H1 (cell line): ENCODE measurements around the gene DOCK11. TPM values are rescaled to one million over a fixed set of nuclear protein-coding genes. Genes with fewer than 3 reads are reported as not detected.
"Not testable (repeated sequence)": the region's sequence is repeated elsewhere in the genome, so short reads cannot be mapped to it uniquely, and the experiment has no call there.

ENCODE experiments used
- CTCF ChIA-PET: fragments of 300-600 bp; sonication (Branson Sonifier 250); formaldehyde crosslinking; loops from one replicate; lab custom pipeline; 2021; ENCODE audit not compliant: partially characterized antibody; lab: Charles Lee
- POLR2A ChIA-PET: fragments of 300-600 bp; sonication (Branson Sonifier 250); formaldehyde crosslinking; loops from one replicate; lab custom pipeline; 2021; ENCODE audit warnings: inconsistent platforms; ENCODE audit not compliant: partially characterized antibody; lab: Charles Lee
- DNase-seq, 2 experiments: peaks; one replicate each; pipeline versions ENCODE4 v3.0.0 to v3.0.0-alpha.2; 2010 to 2022; ENCODE audit warnings: low spot score in 2 of 2, low read depth in 1 of 2, mixed read lengths in 1 of 2
- FAIRE-seq: peaks from 2 replicates; lab custom pipeline; 2011; peaks lifted over from hg19 to GRCh38; lab: Jason Lieb, UNC
- H2AFZ ChIP-seq: 2 replicates; pipeline ENCODE4 v1.8.1; 2012; ENCODE audit warnings: low read length, inconsistent platforms
- H2AK5ac ChIP-seq: 2 replicates; pipeline ENCODE4 v1.6.1; 2013; ENCODE audit warnings: low read depth, low read length
- H2BK120ac ChIP-seq: replicated peaks from 2 replicates; pipeline ENCODE3; 2013; ENCODE audit warnings: low read depth, low read length, inconsistent platforms
- H2BK12ac ChIP-seq: 2 replicates; pipeline ENCODE4 v1.6.1; 2013; ENCODE audit warnings: low read depth, low read length
- H2BK15ac ChIP-seq: 2 replicates; pipeline ENCODE4 v1.6.1; 2013; ENCODE audit warnings: low read length
- H2BK20ac ChIP-seq: 2 replicates; pipeline ENCODE4 v1.6.1; 2013; ENCODE audit warnings: low read length
- H2BK5ac ChIP-seq: 2 replicates; pipeline ENCODE4 v1.6.1; 2013; ENCODE audit warnings: low read depth, low read length
- H3K14ac ChIP-seq: 2 replicates; pipeline ENCODE4 v1.6.1; 2013; ENCODE audit warnings: inconsistent platforms; ENCODE audit not compliant: insufficient read length
- H3K18ac ChIP-seq: 2 replicates; pipeline ENCODE4 v1.6.1; 2013; ENCODE audit warnings: low read length; ENCODE audit errors: extremely low read depth
- H3K23ac ChIP-seq: 2 replicates; pipeline ENCODE4 v1.6.1; 2013; ENCODE audit warnings: inconsistent platforms; ENCODE audit not compliant: insufficient read length
- H3K23me2 ChIP-seq: 2 replicates; pipeline ENCODE4 v1.6.1; 2013; ENCODE audit warnings: low read depth, low read length
- H3K27ac ChIP-seq: 2 replicates; pipeline ENCODE4 v1.6.1; 2011; ENCODE audit warnings: low read depth, low read length, inconsistent platforms
- H3K27me3 ChIP-seq, 4 experiments: replicated peaks in 1 of 4; 1 replicate in 1 of 4; 2 replicates in 3 of 4; pipeline versions ENCODE4 v1.6.1 to v1.8.1; 2011 to 2013; ENCODE audit warnings: low read length in 3 of 4, mild to moderate bottlenecking in 3 of 4, inconsistent platforms in 2 of 4, mixed read lengths in 2 of 4, moderate library complexity in 1 of 4; ENCODE audit not compliant: control insufficient read depth in 3 of 4, insufficient read depth in 3 of 4; ENCODE audit errors: extremely low read depth in 1 of 4
- H3K36me3 ChIP-seq, 4 experiments: 2 replicates each; pipeline versions ENCODE4 v1.6.1 to v1.8.1; 2011 to 2013; ENCODE audit warnings: mild to moderate bottlenecking in 4 of 4, low read length in 3 of 4, moderate library complexity in 2 of 4, control low read depth in 1 of 4, inconsistent platforms in 1 of 4; ENCODE audit not compliant: insufficient read depth in 4 of 4, control insufficient read depth in 2 of 4
- H3K4ac ChIP-seq: replicated peaks from 2 replicates; pipeline ENCODE3; 2013; ENCODE audit warnings: low read length, low read depth, mixed read lengths, inconsistent platforms; ENCODE audit not compliant: insufficient read length
- H3K4me1 ChIP-seq, 4 experiments: replicated peaks in 1 of 4; 1 replicate in 1 of 4; 2 replicates in 3 of 4; pipeline versions ENCODE4 v1.6.1 to v1.8.1; 2011 to 2013; ENCODE audit warnings: low read length in 3 of 4, inconsistent platforms in 2 of 4, mixed read lengths in 1 of 4; ENCODE audit not compliant: insufficient read depth in 4 of 4, control insufficient read depth in 3 of 4
- H3K4me2 ChIP-seq, 2 experiments: 2 replicates each; pipeline versions ENCODE4 v1.6.1 to v1.8.1; 2011 to 2013; ENCODE audit warnings: low read depth in 2 of 2, low read length in 2 of 2, control low read depth in 1 of 2, inconsistent platforms in 1 of 2, mild to moderate bottlenecking in 1 of 2; ENCODE audit not compliant: insufficient read depth in 1 of 2
- H3K4me3 ChIP-seq, 4 experiments: fragments of 200-600, 300-600 bp in 1 of 4; sonication (generic), shearing (Covaris generic), sonication (Bioruptor Twin) in 1 of 4; 2 replicates each; pipeline versions ENCODE4 v1.5.1 to v1.8.1; 2011 to 2016; ENCODE audit warnings: low read length in 4 of 4, low read depth in 3 of 4, control low read depth in 2 of 4, inconsistent platforms in 2 of 4, mild to moderate bottlenecking in 2 of 4, mixed read lengths in 1 of 4, moderate library complexity in 1 of 4; ENCODE audit not compliant: insufficient read depth in 2 of 4; ENCODE audit errors: extremely low read depth in 1 of 4
- H3K56ac ChIP-seq: replicated peaks from 2 replicates; pipeline ENCODE3; 2013; ENCODE audit warnings: low read depth, mild to moderate bottlenecking, mixed read lengths, low read length, inconsistent platforms; ENCODE audit not compliant: insufficient read length
- H3K79me1 ChIP-seq: 2 replicates; pipeline ENCODE4 v1.6.1; 2013; ENCODE audit warnings: low read depth, low read length, control low read depth
- H3K79me2 ChIP-seq, 2 experiments: 2 replicates each; pipeline versions ENCODE4 v1.6.1 to v1.8.1; 2012 to 2013; ENCODE audit warnings: low read length in 2 of 2, mild to moderate bottlenecking in 2 of 2, inconsistent platforms in 1 of 2; ENCODE audit not compliant: insufficient read depth in 2 of 2, control insufficient read depth in 1 of 2
- H3K9ac ChIP-seq, 4 experiments: replicated peaks in 1 of 4; 1 replicate in 1 of 4; 2 replicates in 3 of 4; pipeline versions ENCODE4 v1.6.1 to v1.8.1; 2011 to 2013; ENCODE audit warnings: low read depth in 3 of 4, low read length in 3 of 4, control low read depth in 2 of 4, mild to moderate bottlenecking in 2 of 4, moderate library complexity in 2 of 4, inconsistent platforms in 1 of 4; ENCODE audit errors: extremely low read depth in 1 of 4
- H3K9me3 ChIP-seq, 2 experiments: 2 replicates each; pipeline versions ENCODE4 v1.6.1 to v1.8.1; 2012 to 2013; ENCODE audit warnings: mild to moderate bottlenecking in 2 of 2, moderate library complexity in 2 of 2, control low read depth in 1 of 2, inconsistent platforms in 1 of 2, low read depth in 1 of 2, low read length in 1 of 2, mixed read lengths in 1 of 2; ENCODE audit not compliant: insufficient read depth in 2 of 2
- H4K20me1 ChIP-seq, 2 experiments: replicated peaks in 1 of 2; 2 replicates each; pipeline versions ENCODE3 to v1.8.1; 2011 to 2013; ENCODE audit warnings: inconsistent platforms in 2 of 2, low read length in 2 of 2, mild to moderate bottlenecking in 1 of 2; ENCODE audit not compliant: insufficient read depth in 2 of 2, control insufficient read depth in 1 of 2
- H4K5ac ChIP-seq: 2 replicates; pipeline ENCODE4 v1.6.1; 2013; ENCODE audit warnings: low read length, low read depth, mixed read lengths, inconsistent platforms; ENCODE audit not compliant: insufficient read length
- H4K8ac ChIP-seq: 2 replicates; pipeline ENCODE4 v1.8.0; 2013; ENCODE audit warnings: mild to moderate bottlenecking, moderate library complexity, low read length, inconsistent platforms; ENCODE audit not compliant: insufficient read depth; ENCODE audit errors: extremely low read depth
- H4K91ac ChIP-seq: replicated peaks from 2 replicates; pipeline ENCODE3; 2013; ENCODE audit warnings: low read length, mixed read lengths, inconsistent platforms; ENCODE audit not compliant: insufficient read length
- BACH1 ChIP-seq: IDR thresholded peaks from 2 replicates; pipeline ENCODE4 v1.6.1; 2012; ENCODE audit warnings: low read length, improper control_type of control experiment
- CHD2 ChIP-seq: IDR thresholded peaks from 2 replicates; pipeline ENCODE4 v1.6.1; 2012; ENCODE audit warnings: low read length, improper control_type of control experiment
- TAF7 ChIP-seq: optimal IDR thresholded peaks from 2 replicates; pipeline ENCODE3; 2011; ENCODE audit warnings: low read depth, mild to moderate bottlenecking, inconsistent platforms, low read length, moderate library complexity, borderline replicate concordance
- WGBS, 2 experiments: shearing (Covaris generic) in 1 of 2; methylation state at CpG; one replicate each; pipeline versions ENCODE4 v1.1.6 to v1.1.7; 2013 to 2015; ENCODE audit warnings: low lambda C conversion rate in 2 of 2, mixed read lengths in 2 of 2, inconsistent platforms in 1 of 2, low coverage in 1 of 2, missing lambda C conversion rate in 1 of 2; ENCODE audit not compliant: insufficient replicate concordance in 2 of 2, insufficient coverage in 1 of 2, insufficient read length in 1 of 2; ENCODE audit errors: extremely low coverage in 1 of 2, missing lambda C conversion rate in 1 of 2; 5-methylcytosine and 5-hydroxymethylcytosine counted together
- polyA plus RNA-seq, 7 experiments: library from polyadenylated mRNA; depleted of rRNA in 3 of 7; stranded (reverse) in 5 of 7; unstranded in 2 of 7; fragments of >200 nt in 5 of 7; fragments of 200-250 nt in 2 of 7; gene quantifications; 1 replicate in 5 of 7; 2 replicates in 1 of 7; 4 replicates in 1 of 7; pipeline versions ENCODE4 v1.2.1 to v1.2.3, GENCODE V29; 2011 to 2013; ENCODE audit warnings: missing spikeins in 2 of 7, mixed read lengths in 2 of 7
- total RNA-seq: library from RNA; stranded (reverse); fragmentation: NEBNext Ultra II Directional; extraction: Animal tissue kit (Norgen Biotek cat#: 25700); gene quantifications from 2 replicates; pipeline ENCODE4 v1.2.1, GENCODE V29; 2021

DOCK11 gene
- total and polyA plus RNA-seq, 2 of the 8 experiments (the other 6 are each of a cell fraction or from before 2014, with no cell fraction given): 4.9 to 12.0 TPM

DNA sequence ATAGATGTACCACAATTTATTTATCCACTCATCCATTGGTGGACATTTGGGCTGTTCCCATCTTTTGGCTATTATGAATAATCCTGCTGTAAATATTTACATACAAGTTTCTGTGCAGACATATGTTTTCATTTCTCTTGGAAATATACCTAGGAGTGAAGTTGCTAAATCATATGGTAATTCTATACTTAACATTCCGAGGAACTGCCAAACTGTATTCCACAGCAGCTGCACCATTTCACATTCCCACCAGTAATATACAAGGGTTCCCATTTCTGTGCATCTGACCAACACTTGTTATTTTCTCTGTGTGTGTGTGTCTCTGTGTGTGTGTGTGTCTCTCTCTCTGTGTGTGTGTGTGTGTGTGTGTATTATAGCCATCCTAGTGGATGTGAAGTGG, 15.4 kb upstream of the DOCK11 start:
- WGBS, 2 experiments: no CpG with 5 or more reads among the region's 1 CpG

DNA sequence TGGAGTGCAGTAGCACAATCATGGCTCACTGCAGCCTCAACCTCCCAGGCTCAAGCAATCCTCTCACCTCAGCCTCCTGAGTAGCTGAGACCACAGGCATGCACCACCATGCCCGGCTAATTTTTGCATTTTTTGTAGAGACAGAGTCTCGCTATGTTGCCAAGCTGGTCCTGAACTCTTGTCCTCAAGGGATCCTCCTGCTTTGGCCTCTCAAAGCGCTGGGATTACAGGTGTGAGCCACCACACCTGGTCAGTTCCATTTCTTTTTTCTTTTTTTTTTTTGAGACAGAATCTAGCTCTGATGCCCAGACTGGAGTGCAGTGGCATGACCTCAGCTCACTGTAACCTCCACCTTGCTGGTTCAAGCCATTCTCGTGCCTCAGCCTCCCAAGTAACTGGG, 13.2 kb upstream of the DOCK11 start:
- FAIRE-seq, H3K23me2 ChIP-seq, H3K9ac ChIP-seq, H3K4ac ChIP-seq, H3K18ac ChIP-seq, H4K20me1 ChIP-seq, H3K14ac ChIP-seq, H2AFZ ChIP-seq, H3K79me1 ChIP-seq, H3K36me3 ChIP-seq, H4K8ac ChIP-seq, H2BK15ac ChIP-seq, H2BK120ac ChIP-seq, H2BK20ac ChIP-seq, H3K9me3 ChIP-seq, H3K4me3 ChIP-seq, H3K27me3 ChIP-seq, H3K79me2 ChIP-seq, H3K4me2 ChIP-seq, H4K91ac ChIP-seq, H4K5ac ChIP-seq, H2BK5ac ChIP-seq, H3K23ac ChIP-seq, H3K4me1 ChIP-seq, H2AK5ac ChIP-seq, H3K56ac ChIP-seq, POLR2A ChIA-PET, DNase-seq, H2BK12ac ChIP-seq, H3K27ac ChIP-seq: not testable (repeated sequence)
- CTCF ChIA-PET: interaction anchor here (1.0 to 1.2 kb wide), 3 partner anchors 10 to 119 kb away, joined by 3 to 4 read pairs (median 3); no protein-coding TSS in a partner anchor
- 89% methylated on average over 1 of the region's 4 CpGs; no CpG with 5 or more reads in 1 of the 2 experiments for WGBS, 2 experiments

More for the DNA sequence above, 15.4 kb upstream of the DOCK11 start:
- no peak overlapping the region for H4K91ac ChIP-seq
- H2BK12ac ChIP-seq: no peak overlapping the region
- H3K23ac ChIP-seq: no peak overlapping the region
- no peak overlapping the region for H3K4me2 ChIP-seq
- POLR2A ChIA-PET: no interaction called here
- no peak overlapping the region for H4K5ac ChIP-seq
- no peak overlapping the region for H3K9ac ChIP-seq
- H2BK15ac ChIP-seq: no peak overlapping the region
- no peak overlapping the region for H3K27ac ChIP-seq
- no peak overlapping the region for H2BK5ac ChIP-seq
- no peaks in the 10 kb centered on the region for H3K23me2 ChIP-seq
- no peak overlapping the region for H2AFZ ChIP-seq
- no peaks in the 10 kb centered on the region for H3K4me1 ChIP-seq
- no peak for DNase-seq
- no peaks in the 10 kb centered on the region for H3K9me3 ChIP-seq
- FAIRE-seq: no peak
- TF ChIP-seq TAF7: no peak
- no peak for TF ChIP-seq BACH1
- TF ChIP-seq CHD2: no peak
- TF ChIP-seq, all 59 proteins: peak for 0
- H3K56ac ChIP-seq: no peak overlapping the region
- H3K79me1 ChIP-seq: no peaks in the 10 kb centered on the region
- H3K4me3 ChIP-seq: no peak overlapping the region
- H3K18ac ChIP-seq: no peak overlapping the region
- H2BK20ac ChIP-seq: no peak overlapping the region
- no peaks in the 10 kb centered on the region for H3K79me2 ChIP-seq
- no peak overlapping the region for H2BK120ac ChIP-seq
- no peak overlapping the region for H2AK5ac ChIP-seq
- H3K14ac ChIP-seq: no peak overlapping the region
- CTCF ChIA-PET: no interaction called here
- no peak overlapping the region for H3K4ac ChIP-seq
- H3K36me3 ChIP-seq: no peaks in the 10 kb centered on the region
- no peaks in the 10 kb centered on the region for H3K27me3 ChIP-seq
- no peak overlapping the region for H4K8ac ChIP-seq
- no peaks in the 10 kb centered on the region for H4K20me1 ChIP-seq
